ENCODE measurements around the gene NSUN3. TPM values are rescaled to one million over a fixed set of nuclear protein-coding genes. Genes with fewer than 3 reads are reported as not detected.

The NSUN3 gene
- total and polyA plus RNA-seq, 8 donors, result 2.4 to 88.8 (median 16.9) TPM

- TF ChIP-seq POLR2AphosphoS5 (IDR thresholded peaks at IDR 0.05), result no peak
- TF ChIP-seq CTCF (IDR thresholded peaks at IDR 0.05), result no peak
- TF ChIP-seq EP300 (IDR thresholded peaks at IDR 0.05), result no peak
- no peak for TF ChIP-seq POLR2A (IDR thresholded peaks at IDR 0.05)
- no peaks in the 10 kb centered on the region for H3K27me3 ChIP-seq
- no peak for DNase-seq
- intact Hi-C loops (cut with DNase I; ENCODE audit: low total_unique reads), result no loop called here
- H3K9me3 ChIP-seq, result no peaks in the 10 kb centered on the region
- no peaks in the 10 kb centered on the region for H3K36me3 ChIP-seq
- no peaks in the 10 kb centered on the region for H3K4me1 ChIP-seq
- 66 to 80% (median 75%) methylated on average over 3 of the region's 3 CpGs for WGBS, 5 donors
- H3K4me3 ChIP-seq, result no peak overlapping the region
- H3K27ac ChIP-seq, result no peak overlapping the region
Observed at GRCh38 chr3:94147012-94147411, 84.2 kb downstream of the NSUN3 start.

- DNase-seq, result no peak
- no peaks in the 10 kb centered on the region for H3K36me3 ChIP-seq
- no peaks in the 10 kb centered on the region for H3K9me3 ChIP-seq
- H3K4me1 ChIP-seq, result no peaks in the 10 kb centered on the region
- H3K27ac ChIP-seq, result no peak overlapping the region
- H3K4me3 ChIP-seq, result no peak overlapping the region
- WGBS, 5 donors, result 44 to 55% (median 46%) methylated on average over 2 of the region's 2 CpGs
- intact Hi-C loops (cut with DNase I; ENCODE audit: low total_unique reads), result no loop called here
- no peak for TF ChIP-seq POLR2AphosphoS5 (IDR thresholded peaks at IDR 0.05)
- TF ChIP-seq CTCF (IDR thresholded peaks at IDR 0.05), result no peak
- TF ChIP-seq EP300 (IDR thresholded peaks at IDR 0.05), result no peak
- TF ChIP-seq POLR2A (IDR thresholded peaks at IDR 0.05), result no peak
- H3K27me3 ChIP-seq, result no peaks in the 10 kb centered on the region
Observed at GRCh38 chr3:94150113-94150512, 87.3 kb downstream of the NSUN3 start.

DNA sequence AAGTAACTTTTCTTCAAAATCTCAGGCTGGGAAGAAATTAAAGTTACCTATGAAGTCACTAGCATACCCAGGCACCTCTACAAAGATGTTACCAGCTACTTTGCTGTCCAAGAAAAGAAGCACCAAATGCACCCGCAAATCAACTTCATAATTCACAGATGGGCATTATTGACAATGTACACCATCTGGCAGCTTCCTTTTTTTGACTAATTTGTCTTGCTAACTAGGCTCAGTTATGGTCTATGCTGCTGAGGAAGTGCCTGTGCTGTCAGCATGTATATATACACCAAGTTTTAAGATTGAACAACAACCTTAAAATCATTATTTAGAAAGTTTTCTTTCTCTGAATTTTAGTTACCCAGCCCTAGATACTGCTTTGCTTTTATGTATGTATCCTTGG, 93.8 kb downstream of the NSUN3 start:
- Histone ChIP-seq H3K36me3 (no peaks in the 10 kb centered on the region), H3K27ac (no peak overlapping the region), H3K9me3 (no peaks in the 10 kb centered on the region), H3K4me3 (no peak overlapping the region), H3K27me3 (no peaks in the 10 kb centered on the region), H3K4me1 (no peaks in the 10 kb centered on the region)
- no peak for TF ChIP-seq CTCF (IDR thresholded peaks at IDR 0.05)
- no peak for TF ChIP-seq POLR2AphosphoS5 (IDR thresholded peaks at IDR 0.05)
- TF ChIP-seq POLR2A (IDR thresholded peaks at IDR 0.05), result no peak
- TF ChIP-seq EP300 (IDR thresholded peaks at IDR 0.05), result no peak
- 71 to 100% (median 78%) methylated on average over 1 of the region's 1 CpG for WGBS, 5 donors
- intact Hi-C loops (cut with DNase I; ENCODE audit: low total_unique reads), result no loop called here
- DNase-seq, result no peak

DNA sequence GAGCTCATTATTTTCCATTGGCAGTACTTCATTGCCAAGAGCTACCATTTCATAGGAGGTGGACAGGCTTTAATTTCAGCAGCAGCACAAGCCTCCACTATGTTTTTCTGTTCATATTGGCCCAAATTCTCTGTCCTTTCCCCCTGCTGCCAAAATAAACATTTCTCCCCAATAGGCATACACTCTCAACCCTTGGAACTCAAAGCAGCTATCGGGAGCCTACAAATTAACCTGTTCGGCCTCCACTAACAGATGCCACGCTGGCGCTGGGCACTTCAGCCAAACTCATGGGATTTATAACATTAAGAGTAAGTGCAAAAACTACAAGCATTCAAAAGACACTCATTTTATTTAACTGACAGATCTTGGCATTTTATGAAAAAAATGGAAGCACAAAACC, 95.7 kb downstream of the NSUN3 start:
- Histone ChIP-seq H3K27me3 (no peaks in the 10 kb centered on the region), H3K4me1 (no peaks in the 10 kb centered on the region), H3K9me3 (no peaks in the 10 kb centered on the region), H3K36me3 (no peaks in the 10 kb centered on the region), H3K27ac (no peak overlapping the region), H3K4me3 (no peak overlapping the region)
- TF ChIP-seq EP300 (IDR thresholded peaks at IDR 0.05), result no peak
- TF ChIP-seq CTCF (IDR thresholded peaks at IDR 0.05), result no peak
- no peak for TF ChIP-seq POLR2AphosphoS5 (IDR thresholded peaks at IDR 0.05)
- no peak for TF ChIP-seq POLR2A (IDR thresholded peaks at IDR 0.05)
- 81 to 93% (median 90%) methylated on average over 4 of the region's 4 CpGs for WGBS, 5 donors
- DNase-seq, result no peak
- intact Hi-C loops (cut with DNase I; ENCODE audit: low total_unique reads), result no loop called here

All from stomach (tissue), 9 donors.